HG02981 (cell line): Measurements from ENCODE around the gene SSR1.

Source experiments
- ATAC-seq: cut with Tn5 transposase; IDR thresholded peaks from one replicate; pipeline ENCODE4 v1.9.1; 2021; ENCODE audit warnings: mild to moderate bottlenecking, moderate library complexity; ENCODE audit not compliant: unreplicated experiment

The SSR1 gene

GRCh38 chr6:7241709-7242645 is 71.0 kb downstream of the SSR1 start:
- ATAC-seq = no peak

- ATAC-seq = no peak
Observed at GRCh38 chr6:7241160-7241559, 71.8 kb downstream of the SSR1 start.

- ATAC-seq = no peak
Observed at GRCh38 chr6:7240351-7240750, 72.6 kb downstream of the SSR1 start.

- ATAC-seq = no peak
Observed at GRCh38 chr6:7239590-7239948, 73.4 kb downstream of the SSR1 start.

- peak; percentile 70 for ATAC-seq
Observed at GRCh38 chr6:7238900-7239589, 74.0 kb downstream of the SSR1 start.

GRCh38 chr6:7238526-7238899 is 74.5 kb downstream of the SSR1 start:
- ATAC-seq = no peak

- ATAC-seq = no peak
Observed at GRCh38 chr6:7237653-7238188, 75.3 kb downstream of the SSR1 start.

- peak; percentile 54 for ATAC-seq
Observed at GRCh38 chr6:7236306-7237209, 76.4 kb downstream of the SSR1 start.

GRCh38 chr6:7235712-7236305 is 77.2 kb downstream of the SSR1 start:
- no peak for ATAC-seq

- ATAC-seq = no peak
Observed at GRCh38 chr6:7234547-7234946, 78.5 kb downstream of the SSR1 start.

GRCh38 chr6:7232351-7232750 is 80.6 kb downstream of the SSR1 start:
- ATAC-seq = no peak

- ATAC-seq = no peak
Observed at GRCh38 chr6:7230956-7231713, 81.9 kb downstream of the SSR1 start.

GRCh38 chr6:7230327-7230691 is 82.7 kb downstream of the SSR1 start:
- ATAC-seq = no peak

GRCh38 chr6:7229376-7230326 is 83.3 kb downstream of the SSR1 start:
- no peak for ATAC-seq

- ATAC-seq = no peak
Observed at GRCh38 chr6:7228662-7229375, 84.2 kb downstream of the SSR1 start.

- ATAC-seq = no peak
Observed at GRCh38 chr6:7224731-7225130, 88.3 kb downstream of the SSR1 start.

- ATAC-seq = no peak
Observed at GRCh38 chr6:7222197-7222596, 90.8 kb downstream of the SSR1 start.

GRCh38 chr6:7219310-7219709 is 93.7 kb downstream of the SSR1 start:
- ATAC-seq = no peak
